Upper lobe of right lung (tissue), 1 donor: ENCODE data around the gene CD70. TPM values are rescaled to one million over a fixed set of nuclear protein-coding genes. Genes with fewer than 3 reads are reported as not detected.
"Not testable (repeated sequence)": the region's sequence is repeated elsewhere in the genome, so short reads cannot be mapped to it uniquely, and the experiment has no call there.

Source experiments
- ATAC-seq: fragments of 200-7000 bp; cut with Tn5 transposase; one replicate; pipeline ENCODE4 v1.9.1; 2020; ENCODE audit warnings: mild to moderate bottlenecking, moderate library complexity
- DNase-seq: peaks from one replicate; pipeline ENCODE4 v3.0.0-alpha.2; 2020
- H3K27ac ChIP-seq: fragments of 200-600 bp; one replicate; pipeline ENCODE4 v1.8.0; 2022
- H3K27me3 ChIP-seq: fragments of 200-600 bp; one replicate; pipeline ENCODE4 v1.8.0; 2022; ENCODE audit warnings: mild to moderate bottlenecking
- H3K36me3 ChIP-seq: fragments of 200-600 bp; one replicate; pipeline ENCODE4 v1.8.0; 2022
- H3K4me1 ChIP-seq: fragments of 200-600 bp; one replicate; pipeline ENCODE4 v1.8.0; 2022
- H3K4me3 ChIP-seq: fragments of 200-600 bp; one replicate; pipeline ENCODE4 v1.8.0; 2022; ENCODE audit warnings: mild to moderate bottlenecking
- H3K9me3 ChIP-seq: fragments of 200-600 bp; one replicate; pipeline ENCODE4 v1.8.0; 2022
- CTCF ChIP-seq: fragments of 200-600 bp; IDR thresholded peaks from one replicate; pipeline ENCODE4 v1.8.0; 2022; ENCODE audit warnings: antibody characterized with exemption
- intact Hi-C: fragments of 100-400 bp; cut with DNase I; formaldehyde crosslinking; loops from one replicate; pipeline ENCODE4 v1.11.0; 2022
- total RNA-seq: library from RNA; stranded (reverse); fragmentation: NEBNext Ultra II Directional; extraction: Animal tissue kit (Norgen Biotek cat#: 25700); gene quantifications from one replicate; pipeline ENCODE4 v1.2.1, GENCODE V29; 2021
- donor health status: DM: no; HTN: yes; CAD: no; lungs with severe emphysema.

CD70 gene
- total RNA-seq, 1 donor from 2014 or later = 1.7 TPM

- Histone ChIP-seq H3K9me3 (no peaks in the 10 kb centered on the region), H3K36me3 (no peaks in the 10 kb centered on the region), H3K4me3 (no peak overlapping the region), H3K27me3 (no peaks in the 10 kb centered on the region), H3K27ac (no peak overlapping the region), H3K4me1 (no peaks in the 10 kb centered on the region)
- intact Hi-C loops = no loop called here
- TF ChIP-seq CTCF = peak; percentile 30
- DNase-seq (no peak), ATAC-seq (peak; percentile 80)
Measured at GRCh38 chr19:6551607-6552450, 39.1 kb downstream of the CD70 start.

DNA sequence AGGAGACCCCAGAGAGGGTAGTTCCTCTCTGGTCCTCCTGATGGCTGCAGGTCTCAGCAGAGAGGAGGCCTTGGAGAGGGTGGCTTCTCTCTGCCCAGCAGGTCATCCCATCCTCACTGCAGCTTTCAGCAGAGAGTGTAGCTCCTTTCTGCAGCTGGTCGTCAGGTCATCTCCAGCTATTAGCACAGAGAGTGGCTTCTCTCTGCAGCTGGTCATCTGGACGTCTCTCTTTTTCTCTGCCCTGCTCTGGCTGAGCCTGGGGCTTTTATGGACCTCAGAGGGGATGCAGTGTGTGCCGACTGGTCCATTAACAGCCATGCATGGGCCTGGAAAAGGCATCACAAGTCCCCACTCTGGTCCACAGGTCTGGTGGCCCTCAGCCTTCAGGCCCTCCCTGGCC is 39.9 kb downstream of the CD70 start:
- no peaks in the 10 kb centered on the region for H3K4me1 ChIP-seq
- intact Hi-C loops = no loop called here

GRCh38 chr19:6550679-6551078 is 40.3 kb downstream of the CD70 start:
- peak; percentile 29 for ATAC-seq

More for the DNA sequence above, 39.9 kb downstream of the CD70 start:
- peak; percentile 22 for ATAC-seq
- Histone ChIP-seq H3K27me3 (no peaks in the 10 kb centered on the region), H3K36me3 (no peaks in the 10 kb centered on the region), H3K9me3 (no peaks in the 10 kb centered on the region), H3K27ac (no peak overlapping the region), H3K4me3 (no peak overlapping the region)
- TF ChIP-seq CTCF = no peak
- no peak for DNase-seq

DNA sequence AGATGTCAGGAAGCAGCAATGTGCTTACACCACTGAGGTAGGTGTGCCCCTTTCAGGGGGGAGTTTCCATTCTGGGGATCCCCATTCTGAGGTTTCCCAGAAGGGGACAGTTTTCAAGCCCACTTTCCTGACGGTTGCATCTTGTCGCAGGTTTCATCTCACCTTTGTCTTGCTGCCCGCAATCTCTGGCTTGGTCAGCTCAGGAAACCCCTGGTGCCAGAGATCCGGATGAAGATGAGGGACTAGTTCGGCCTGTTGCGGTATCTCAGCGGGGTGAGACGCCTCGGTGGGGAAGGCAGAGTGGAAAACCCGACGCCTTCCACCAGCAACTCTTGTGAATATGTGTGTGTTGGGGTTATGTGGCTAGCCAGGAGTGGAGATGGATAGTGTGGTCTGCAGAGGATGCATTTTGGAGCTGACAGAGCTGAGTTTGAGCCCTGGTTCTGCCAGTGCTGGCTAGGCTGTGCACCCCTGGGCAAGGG is 47.0 kb downstream of the CD70 start:
- TF ChIP-seq CTCF = no peak
- intact Hi-C loops = no loop called here
- Histone ChIP-seq H3K9me3 (no peaks in the 10 kb centered on the region), H3K4me1 (no peaks in the 10 kb centered on the region), H3K27ac (no peak overlapping the region), H3K27me3 (no peaks in the 10 kb centered on the region), H3K36me3 (no peaks in the 10 kb centered on the region), H3K4me3 (no peak overlapping the region)
- DNase-seq = no peak
- no peak for ATAC-seq

More at GRCh38 chr19:6550679-6551078, 40.3 kb downstream of the CD70 start:
- H3K9me3 ChIP-seq, H3K27ac ChIP-seq, H3K4me3 ChIP-seq, H3K36me3 ChIP-seq, H3K4me1 ChIP-seq, H3K27me3 ChIP-seq, intact Hi-C loops, DNase-seq: not testable (repeated sequence)

DNA sequence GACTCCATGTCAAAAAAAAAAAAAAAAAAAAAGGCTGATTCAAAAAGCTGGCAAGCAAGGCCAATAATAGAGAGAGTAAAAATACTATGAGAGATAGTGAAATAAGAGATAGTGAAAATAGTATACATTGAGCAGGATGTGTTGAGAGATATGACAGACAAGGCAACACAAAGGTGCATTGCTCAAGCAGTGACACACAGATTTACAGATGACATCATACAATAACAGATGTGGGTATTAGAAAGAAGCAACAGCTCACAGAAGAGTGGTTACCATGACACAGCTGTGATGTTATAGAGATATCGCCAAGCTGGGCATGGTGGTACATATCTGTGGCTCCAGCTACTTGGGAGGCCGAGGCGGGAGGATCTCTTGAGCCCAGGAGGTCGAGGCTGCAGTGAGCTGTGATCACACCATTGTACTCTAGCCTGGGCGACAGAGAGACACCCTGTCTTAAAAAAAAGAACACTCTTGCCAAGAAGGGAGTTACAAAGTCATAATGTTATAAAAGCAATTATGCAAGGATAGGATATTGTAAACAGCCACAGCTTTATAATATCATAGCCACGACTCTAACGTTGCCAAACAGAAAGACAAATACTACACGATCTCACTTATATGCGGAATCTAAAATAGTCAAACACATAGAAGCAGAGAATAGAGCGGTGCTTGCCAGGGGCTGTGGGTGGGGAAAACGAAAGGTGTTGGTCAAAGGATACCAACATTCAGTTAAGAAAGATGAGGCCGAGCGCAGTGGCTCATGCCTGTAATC is 49.8 kb downstream of the CD70 start:
- Histone ChIP-seq H3K9me3 (no peaks in the 10 kb centered on the region), H3K27me3 (no peaks in the 10 kb centered on the region), H3K36me3 (no peaks in the 10 kb centered on the region), H3K27ac (no peak overlapping the region), H3K4me1 (no peaks in the 10 kb centered on the region), H3K4me3 (no peak overlapping the region)
- TF ChIP-seq CTCF = no peak
- peak; percentile 11 for DNase-seq
- no peak for ATAC-seq
- intact Hi-C loops = no loop called here

DNA sequence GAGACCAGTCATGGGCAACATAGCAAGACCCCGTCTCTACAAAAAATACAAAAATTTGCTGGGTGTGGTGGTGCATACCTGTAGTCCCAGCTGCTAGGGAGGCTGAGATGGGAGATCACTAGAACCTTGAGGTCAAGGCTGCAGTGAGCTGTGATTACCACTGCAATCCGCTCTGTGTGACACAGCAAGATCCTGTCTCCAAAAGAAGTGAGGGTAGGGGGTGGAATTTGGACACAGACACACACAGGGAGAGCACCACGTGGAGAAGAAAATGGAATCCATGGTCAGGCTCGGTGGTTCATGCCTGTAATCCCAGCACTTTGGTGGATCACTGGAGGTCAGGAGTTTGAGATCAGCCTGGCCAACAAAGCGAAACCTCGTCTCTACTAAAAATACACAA is 51.4 kb downstream of the CD70 start:
- Histone ChIP-seq H3K36me3 (no peaks in the 10 kb centered on the region), H3K9me3 (no peaks in the 10 kb centered on the region), H3K4me3 (no peak overlapping the region), H3K27ac (no peak overlapping the region), H3K4me1 (no peaks in the 10 kb centered on the region), H3K27me3 (no peaks in the 10 kb centered on the region)
- ATAC-seq (no peak), DNase-seq (no peak)
- TF ChIP-seq CTCF = no peak
- intact Hi-C loops = no loop called here
